ES-I3 (cell line): ENCODE measurements around the gene RPS6KA1.
"Not testable (repeated sequence)": the region's sequence is repeated elsewhere in the genome, so short reads cannot be mapped to it uniquely, and the experiment has no call there.

Source experiments
- H3K36me3 ChIP-seq: 2 replicates; pipeline ENCODE4 v1.6.1; 2013; ENCODE audit warnings: mild to moderate bottlenecking, low read length, control low read depth, moderate library complexity; ENCODE audit not compliant: insufficient read depth
- H3K4me1 ChIP-seq: 2 replicates; pipeline ENCODE4 v1.6.1; 2013; ENCODE audit warnings: mild to moderate bottlenecking, control low read depth, low read length; ENCODE audit not compliant: insufficient read depth
- H3K9ac ChIP-seq: 2 replicates; pipeline ENCODE4 v1.6.1; 2013; ENCODE audit warnings: low read depth, mild to moderate bottlenecking, low read length, moderate library complexity
- H3K9me3 ChIP-seq: 2 replicates; pipeline ENCODE4 v1.6.1; 2013; ENCODE audit warnings: mild to moderate bottlenecking, low read length, moderate library complexity; ENCODE audit not compliant: control insufficient read depth, insufficient read depth

RPS6KA1 gene

DNA sequence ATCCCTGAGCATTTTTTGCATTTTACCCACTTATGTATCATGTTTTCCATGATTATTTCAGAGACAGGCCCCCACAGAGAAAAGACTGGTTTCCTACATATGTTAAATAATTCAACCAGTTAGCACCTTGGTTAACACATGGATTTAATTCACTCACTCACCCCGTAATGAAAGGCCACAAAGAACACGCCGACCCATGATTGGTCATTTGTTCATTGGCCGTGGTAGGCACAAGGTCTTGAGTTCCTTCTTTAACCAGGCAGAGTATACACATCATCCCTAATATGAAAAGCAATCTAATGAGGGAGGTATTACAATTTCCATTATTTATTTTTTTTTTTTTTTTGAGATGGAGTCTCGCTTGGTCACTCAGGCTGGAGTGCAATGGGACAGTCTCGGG is 50.6 kb downstream of the RPS6KA1 start:
- Histone ChIP-seq H3K9me3 (no peaks in the 10 kb centered on the region), H3K4me1 (no peaks in the 10 kb centered on the region), H3K9ac (no peak overlapping the region), H3K36me3 (no peaks in the 10 kb centered on the region)

- H3K36me3 ChIP-seq, result no peaks in the 10 kb centered on the region
- H3K4me1 ChIP-seq, result no peaks in the 10 kb centered on the region
- no peak overlapping the region for H3K9ac ChIP-seq
- no peaks in the 10 kb centered on the region for H3K9me3 ChIP-seq
These were observed 51.7 kb downstream of the RPS6KA1 start for GRCh38 chr1:26581287-26581651.

GRCh38 chr1:26582053-26582835 is 52.7 kb downstream of the RPS6KA1 start:
- Histone ChIP-seq H3K4me1 (no peaks in the 10 kb centered on the region), H3K9ac (no peak overlapping the region), H3K9me3 (no peaks in the 10 kb centered on the region), H3K36me3 (no peaks in the 10 kb centered on the region)

GRCh38 chr1:26582836-26583460 is 53.4 kb downstream of the RPS6KA1 start:
- Histone ChIP-seq H3K36me3 (no peaks in the 10 kb centered on the region), H3K9ac (no peak overlapping the region), H3K9me3 (no peaks in the 10 kb centered on the region), H3K4me1 (no peaks in the 10 kb centered on the region)

GRCh38 chr1:26583646-26584485 is 54.3 kb downstream of the RPS6KA1 start:
- H3K9ac ChIP-seq, result no peak overlapping the region
- H3K4me1 ChIP-seq, result no peaks in the 10 kb centered on the region
- no peaks in the 10 kb centered on the region for H3K9me3 ChIP-seq
- no peaks in the 10 kb centered on the region for H3K36me3 ChIP-seq

GRCh38 chr1:26584588-26584987 is 55.0 kb downstream of the RPS6KA1 start:
- H3K9ac ChIP-seq, H3K9me3 ChIP-seq, H3K36me3 ChIP-seq, H3K4me1 ChIP-seq: not testable (repeated sequence)

GRCh38 chr1:26585471-26585870 is 55.9 kb downstream of the RPS6KA1 start:
- Histone ChIP-seq H3K36me3 (no peaks in the 10 kb centered on the region), H3K9ac (no peak overlapping the region), H3K4me1 (no peaks in the 10 kb centered on the region), H3K9me3 (no peaks in the 10 kb centered on the region)

DNA sequence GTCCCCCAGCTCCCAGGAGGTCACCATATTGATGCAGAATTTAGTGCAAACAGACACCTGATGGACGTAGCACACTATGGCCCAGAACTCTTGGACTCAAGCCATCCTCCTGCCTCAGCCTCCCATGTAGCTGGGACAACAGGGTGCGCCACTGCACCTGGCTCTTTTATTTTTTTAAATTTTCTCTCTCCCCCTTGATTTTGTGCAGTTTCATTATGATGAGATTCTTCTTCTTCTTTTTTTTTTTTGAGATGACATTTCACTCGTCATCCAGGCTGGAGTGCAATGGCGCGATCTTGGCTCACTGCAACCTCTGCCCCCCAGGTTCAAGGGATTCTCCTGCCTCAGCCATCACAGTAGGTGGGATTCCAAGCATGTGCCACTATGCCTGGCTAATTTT is 63.8 kb downstream of the RPS6KA1 start:
- Histone ChIP-seq H3K9ac (no peak overlapping the region), H3K9me3 (no peaks in the 10 kb centered on the region), H3K36me3 (no peaks in the 10 kb centered on the region), H3K4me1 (no peaks in the 10 kb centered on the region)

- H3K4me1 ChIP-seq, H3K9ac ChIP-seq, H3K36me3 ChIP-seq, H3K9me3 ChIP-seq: not testable (repeated sequence)
These were observed 65.0 kb downstream of the RPS6KA1 start for GRCh38 chr1:26594593-26594992.

- no peaks in the 10 kb centered on the region for H3K36me3 ChIP-seq
- no peak overlapping the region for H3K9ac ChIP-seq
- H3K9me3 ChIP-seq, result no peaks in the 10 kb centered on the region
- H3K4me1 ChIP-seq, result no peaks in the 10 kb centered on the region
These were observed 68.1 kb downstream of the RPS6KA1 start for GRCh38 chr1:26597629-26598039.

DNA sequence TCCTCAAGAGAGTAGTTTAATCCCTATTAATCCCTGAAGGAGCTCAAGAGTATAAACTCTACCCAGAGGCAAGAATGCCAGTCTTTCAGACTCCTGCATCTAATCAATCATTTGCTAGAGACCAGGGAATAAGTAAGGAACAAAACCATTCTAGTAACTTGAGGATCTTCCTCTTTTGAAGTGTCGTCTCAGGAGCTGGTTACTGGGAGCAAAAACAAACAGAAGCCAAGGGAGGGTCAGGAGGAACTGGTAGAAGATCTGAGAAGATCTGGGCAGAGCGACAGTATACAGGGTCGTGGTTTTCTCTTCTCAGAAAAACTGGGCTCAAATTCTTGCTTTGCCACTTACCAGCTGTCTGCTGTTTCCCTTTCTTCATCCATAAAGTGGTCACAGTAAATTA is 69.3 kb downstream of the RPS6KA1 start:
- Histone ChIP-seq H3K36me3 (no peaks in the 10 kb centered on the region), H3K4me1 (no peaks in the 10 kb centered on the region), H3K9me3 (no peaks in the 10 kb centered on the region), H3K9ac (no peak overlapping the region)

- Histone ChIP-seq H3K36me3 (no peaks in the 10 kb centered on the region), H3K9ac (no peak overlapping the region), H3K9me3 (no peaks in the 10 kb centered on the region), H3K4me1 (peaks cover 9% of the 10 kb centered on the region; the same call in 1 of the 2 replicates)
These were observed 72.9 kb downstream of the RPS6KA1 start for GRCh38 chr1:26602378-26602959.

DNA sequence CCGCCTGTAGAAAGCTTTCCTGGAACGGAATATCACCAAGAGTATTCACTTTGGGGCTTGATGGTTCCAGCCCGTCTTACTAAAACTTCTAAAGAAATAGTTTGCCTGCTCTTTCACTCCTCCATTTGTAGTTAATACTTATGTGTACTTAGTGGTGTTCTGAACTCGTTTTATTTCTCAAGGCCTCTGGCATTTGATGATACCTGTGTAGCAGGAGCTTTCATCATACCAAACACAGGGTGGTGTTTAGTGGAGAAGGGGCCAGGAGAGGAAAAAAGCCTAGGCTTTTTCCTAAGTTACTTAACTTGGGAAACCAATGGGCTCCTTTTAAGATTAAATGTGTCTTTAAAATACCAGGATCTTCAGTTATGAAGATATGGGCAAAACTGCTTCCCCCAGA is 74.3 kb downstream of the RPS6KA1 start:
- no peaks in the 10 kb centered on the region for H3K36me3 ChIP-seq
- no peak overlapping the region for H3K9ac ChIP-seq
- peaks cover 9% of the 10 kb centered on the region; the same call in 1 of the 2 replicates for H3K4me1 ChIP-seq
- H3K9me3 ChIP-seq, result no peaks in the 10 kb centered on the region

- Histone ChIP-seq H3K36me3 (no peaks in the 10 kb centered on the region), H3K9ac (no peak overlapping the region), H3K4me1 (peaks cover 9% of the 10 kb centered on the region; the same call in 1 of the 2 replicates), H3K9me3 (no peaks in the 10 kb centered on the region)
These were observed 77.6 kb downstream of the RPS6KA1 start for GRCh38 chr1:26607186-26607585.
